Measurements from ENCODE around the gene APBA2. TPM values are rescaled to one million over a fixed set of nuclear protein-coding genes. Genes with fewer than 3 reads are reported as not detected.
"Not testable (repeated sequence)": the region's sequence is repeated elsewhere in the genome, so short reads cannot be mapped to it uniquely, and the experiment has no call there.

The APBA2 gene
- total RNA-seq, 4 donors from 2014 or later = 1.3 to 7.0 (median 2.4) TPM

DNA sequence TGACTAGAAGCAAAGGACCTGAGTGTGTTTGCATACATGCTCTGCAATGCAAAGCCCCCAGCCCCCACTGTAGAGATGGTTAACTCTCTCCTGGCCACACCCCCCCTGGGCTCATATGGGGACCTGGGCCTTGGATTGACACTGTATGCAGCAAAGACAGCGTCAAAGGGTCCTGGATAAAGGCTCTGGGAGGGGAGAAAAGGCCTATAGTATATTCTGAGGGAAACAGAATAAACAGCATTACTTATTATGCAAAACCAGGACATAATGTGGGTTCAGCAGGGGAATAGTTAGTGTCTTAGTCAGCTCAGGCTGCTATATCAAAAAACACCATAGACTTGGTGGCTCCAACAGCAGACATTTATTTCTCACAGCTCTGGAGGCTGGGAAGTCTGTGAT, 158.7 kb downstream of the APBA2 start:
- TF ChIP-seq POLR2AphosphoS5 (IDR thresholded peaks at IDR 0.05) (no peak), EP300 (IDR thresholded peaks at IDR 0.05) (no peak), POLR2A (IDR thresholded peaks at IDR 0.05) (no peak)
- TF ChIP-seq, protein P1, sequence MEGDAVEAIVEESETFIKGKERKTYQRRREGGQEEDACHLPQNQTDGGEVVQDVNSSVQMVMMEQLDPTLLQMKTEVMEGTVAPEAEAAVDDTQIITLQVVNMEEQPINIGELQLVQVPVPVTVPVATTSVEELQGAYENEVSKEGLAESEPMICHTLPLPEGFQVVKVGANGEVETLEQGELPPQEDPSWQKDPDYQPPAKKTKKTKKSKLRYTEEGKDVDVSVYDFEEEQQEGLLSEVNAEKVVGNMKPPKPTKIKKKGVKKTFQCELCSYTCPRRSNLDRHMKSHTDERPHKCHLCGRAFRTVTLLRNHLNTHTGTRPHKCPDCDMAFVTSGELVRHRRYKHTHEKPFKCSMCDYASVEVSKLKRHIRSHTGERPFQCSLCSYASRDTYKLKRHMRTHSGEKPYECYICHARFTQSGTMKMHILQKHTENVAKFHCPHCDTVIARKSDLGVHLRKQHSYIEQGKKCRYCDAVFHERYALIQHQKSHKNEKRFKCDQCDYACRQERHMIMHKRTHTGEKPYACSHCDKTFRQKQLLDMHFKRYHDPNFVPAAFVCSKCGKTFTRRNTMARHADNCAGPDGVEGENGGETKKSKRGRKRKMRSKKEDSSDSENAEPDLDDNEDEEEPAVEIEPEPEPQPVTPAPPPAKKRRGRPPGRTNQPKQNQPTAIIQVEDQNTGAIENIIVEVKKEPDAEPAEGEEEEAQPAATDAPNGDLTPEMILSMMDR (IDR thresholded peaks at IDR 0.05) = no peak
- H3K4me1 ChIP-seq = no peaks in the 10 kb centered on the region
- H3K27me3 ChIP-seq = no peaks in the 10 kb centered on the region
- H3K36me3 ChIP-seq = no peaks in the 10 kb centered on the region
- H3K27ac ChIP-seq = no peak overlapping the region
- no peak overlapping the region for H3K4me3 ChIP-seq
- no peaks in the 10 kb centered on the region for H3K9me3 ChIP-seq
- DNase-seq (ENCODE audit: low spot score in 2 of 2) = peak in 1 of 2 donors; percentile 52
- WGBS = 92% methylated on average over 1 of the region's 1 CpG

DNA sequence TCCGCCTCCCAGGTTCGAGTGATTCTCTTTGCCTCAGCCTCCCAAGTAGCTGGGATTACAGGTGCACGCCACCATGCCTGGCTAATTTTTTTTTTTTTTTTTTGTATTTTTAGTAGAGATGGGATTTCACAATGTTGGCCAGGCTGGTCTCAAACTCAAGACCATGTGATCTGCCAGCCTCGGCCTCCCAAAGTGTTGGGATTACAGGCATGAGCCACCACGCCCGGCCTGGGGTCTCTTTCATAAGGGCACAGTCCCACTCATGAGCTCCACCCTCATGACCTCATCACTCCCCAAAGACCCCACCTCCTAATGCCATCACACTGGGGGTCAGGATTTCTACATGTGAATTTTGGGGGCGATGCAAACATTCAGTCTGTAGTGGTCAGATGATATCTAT, 159.4 kb downstream of the APBA2 start:
- H3K9me3 ChIP-seq, H3K27me3 ChIP-seq, H3K27ac ChIP-seq, H3K4me1 ChIP-seq, H3K4me3 ChIP-seq, H3K36me3 ChIP-seq: not testable (repeated sequence)
- 83% methylated on average over 7 of the region's 7 CpGs for WGBS
- peak in 1 of 2 donors; percentile 54 for DNase-seq (ENCODE audit: low spot score in 2 of 2)

DNA sequence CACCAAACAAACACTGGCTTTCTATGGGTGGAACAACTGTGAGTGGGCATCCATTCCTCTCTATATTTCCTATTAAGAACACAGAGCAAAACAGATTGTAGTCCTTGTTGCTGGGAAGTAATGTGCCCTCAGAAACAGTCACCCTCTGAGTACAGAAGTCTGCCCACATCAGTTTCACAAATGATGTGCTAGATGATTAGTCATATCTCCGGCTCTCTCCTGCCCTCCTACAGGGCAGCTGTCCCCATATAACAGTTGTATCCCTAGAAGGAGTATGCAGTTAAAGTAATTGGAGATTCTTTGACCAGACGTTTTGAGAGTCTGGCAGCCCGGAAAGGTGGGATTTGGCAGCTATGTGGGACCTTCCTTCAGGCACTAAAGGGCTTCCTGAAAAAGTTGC, 159.9 kb downstream of the APBA2 start:
- no peaks in the 10 kb centered on the region for H3K4me1 ChIP-seq
- peak in 1 of 2 donors; percentile 1 for DNase-seq (ENCODE audit: low spot score in 2 of 2)
- 55% methylated on average over 3 of the region's 3 CpGs for WGBS
- no peaks in the 10 kb centered on the region for H3K9me3 ChIP-seq
- no peaks in the 10 kb centered on the region for H3K27me3 ChIP-seq
- H3K36me3 ChIP-seq = no peaks in the 10 kb centered on the region
- H3K27ac ChIP-seq = no peak overlapping the region
- H3K4me3 ChIP-seq = no peak overlapping the region
- no peak for TF ChIP-seq POLR2AphosphoS5 (IDR thresholded peaks at IDR 0.05)
- TF ChIP-seq, protein P1 (IDR thresholded peaks at IDR 0.05) = no peak
- no peak for TF ChIP-seq EP300 (IDR thresholded peaks at IDR 0.05)
- no peak for TF ChIP-seq POLR2A (IDR thresholded peaks at IDR 0.05)

DNA sequence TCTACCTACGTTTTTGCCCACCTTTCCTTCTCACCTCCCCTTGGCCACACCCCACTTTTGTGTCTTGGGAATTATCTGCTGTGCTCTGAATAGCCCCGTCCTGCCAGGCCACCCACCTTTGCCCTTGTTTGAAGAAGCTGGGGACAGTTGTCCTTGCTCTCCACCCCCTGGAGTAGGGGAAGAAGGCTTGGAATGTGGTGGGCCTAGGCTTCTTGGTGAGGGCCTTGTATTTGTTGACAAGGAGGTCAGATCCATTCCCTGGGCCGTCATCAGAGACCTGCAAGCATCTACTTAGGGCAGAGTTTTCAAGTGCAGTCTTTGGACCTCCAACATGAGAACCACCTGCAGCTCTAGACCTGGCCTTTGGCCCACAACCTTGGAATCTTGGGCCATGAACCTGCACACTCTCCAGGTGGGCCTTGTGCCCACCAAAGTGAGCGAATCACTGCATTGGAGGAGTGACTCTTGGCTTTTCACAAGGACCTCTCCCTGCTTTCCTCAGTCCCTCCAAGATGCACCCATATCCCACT, 160.6 kb downstream of the APBA2 start:
- Histone ChIP-seq H3K27ac (no peak overlapping the region), H3K9me3 (no peaks in the 10 kb centered on the region), H3K4me1 (no peaks in the 10 kb centered on the region), H3K36me3 (no peaks in the 10 kb centered on the region), H3K4me3 (no peak overlapping the region), H3K27me3 (no peaks in the 10 kb centered on the region)
- TF ChIP-seq POLR2A (IDR thresholded peaks at IDR 0.05) (no peak), POLR2AphosphoS5 (IDR thresholded peaks at IDR 0.05) (no peak), EP300 (IDR thresholded peaks at IDR 0.05) (no peak)
- TF ChIP-seq, protein P1 (IDR thresholded peaks at IDR 0.05) = no peak
- peak in 1 of 2 donors; percentile 58 for DNase-seq (ENCODE audit: low spot score in 2 of 2)
- WGBS = 80% methylated on average over 4 of the region's 4 CpGs

DNA sequence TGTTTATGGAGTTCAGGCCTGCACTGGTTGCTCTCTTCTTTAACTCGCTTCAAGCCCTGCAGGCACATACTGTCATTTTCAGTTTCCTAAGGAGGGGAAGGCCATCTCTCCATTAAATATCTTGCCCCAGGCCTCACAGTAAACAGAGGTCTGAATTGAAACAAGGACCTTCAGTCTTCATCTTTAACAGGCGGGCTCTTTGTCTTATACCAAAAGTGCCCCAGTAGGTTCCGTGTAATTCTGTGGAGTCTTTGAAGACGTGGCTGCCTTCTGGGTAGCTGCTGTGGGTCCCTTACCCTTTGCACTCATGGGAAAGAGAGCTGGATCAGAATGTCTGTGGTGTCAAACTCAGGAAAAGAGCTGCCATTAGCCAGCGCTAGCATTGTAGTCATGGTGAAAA, 161.2 kb downstream of the APBA2 start:
- no peaks in the 10 kb centered on the region for H3K27me3 ChIP-seq
- no peaks in the 10 kb centered on the region for H3K4me1 ChIP-seq
- no peaks in the 10 kb centered on the region for H3K9me3 ChIP-seq
- no peak for DNase-seq (ENCODE audit: low spot score in 2 of 2)
- no peak overlapping the region for H3K27ac ChIP-seq
- TF ChIP-seq POLR2A (IDR thresholded peaks at IDR 0.05) (no peak), EP300 (IDR thresholded peaks at IDR 0.05) (no peak), POLR2AphosphoS5 (IDR thresholded peaks at IDR 0.05) (no peak)
- TF ChIP-seq, protein P1 (IDR thresholded peaks at IDR 0.05) = no peak
- no peak overlapping the region for H3K4me3 ChIP-seq
- no peaks in the 10 kb centered on the region for H3K36me3 ChIP-seq
- WGBS = 83% methylated on average over 5 of the region's 5 CpGs

DNA sequence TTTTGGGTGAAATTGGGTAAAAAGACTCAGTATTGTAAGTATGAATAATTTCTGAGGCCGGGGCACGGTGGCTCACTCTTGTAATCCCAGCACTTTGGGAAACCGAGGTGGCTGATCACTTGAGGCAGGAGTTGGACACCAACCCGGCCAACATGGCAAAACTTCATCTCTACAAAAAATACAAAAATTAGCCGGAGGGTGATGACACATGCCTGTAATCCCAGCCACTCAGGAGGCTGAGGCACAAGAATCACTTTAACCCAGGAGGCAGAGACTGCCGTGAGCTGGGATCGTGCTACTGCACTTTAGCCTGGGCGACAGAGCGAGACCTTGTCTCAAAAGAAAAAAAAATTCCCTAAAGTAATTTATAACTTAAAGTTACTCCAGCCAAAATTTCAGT, 162.2 kb downstream of the APBA2 start:
- H3K9me3 ChIP-seq = no peaks in the 10 kb centered on the region
- H3K4me1 ChIP-seq = no peaks in the 10 kb centered on the region
- 95% methylated on average over 9 of the region's 9 CpGs for WGBS
- H3K27ac ChIP-seq = no peak overlapping the region
- TF ChIP-seq, protein P1 (IDR thresholded peaks at IDR 0.05) = no peak
- TF ChIP-seq POLR2AphosphoS5 (IDR thresholded peaks at IDR 0.05) = no peak
- TF ChIP-seq EP300 (IDR thresholded peaks at IDR 0.05) = no peak
- TF ChIP-seq POLR2A (IDR thresholded peaks at IDR 0.05) = no peak
- no peaks in the 10 kb centered on the region for H3K27me3 ChIP-seq
- no peak overlapping the region for H3K4me3 ChIP-seq
- DNase-seq (ENCODE audit: low spot score in 2 of 2) = no peak
- H3K36me3 ChIP-seq = no peaks in the 10 kb centered on the region
